ENCODE results near the gene BAX. TPM values are rescaled to one million over a fixed set of nuclear protein-coding genes. Genes with fewer than 3 reads are reported as not detected.
A peak's percentile ranks its signal among the peaks of the same experiment; 100 is the strongest.

BAX gene
- polyA plus RNA-seq, 4 donors = 138 to 199 (median 162) TPM

- Histone ChIP-seq H3K27ac (ENCODE audit: low read depth in 1 of 3, low read length in 2 of 3) (peak overlapping the region; percentile 92 to 100 (median 93)), H3K4me3 (ENCODE audit: low read depth in 1 of 3, low read length in 3 of 3) (no peak overlapping the region), H3K27me3 (ENCODE audit: control insufficient read depth in 3 of 3, insufficient read depth in 3 of 3, low read length in 3 of 3) (no peaks in the 10 kb centered on the region), H3K4me1 (ENCODE audit: control insufficient read depth in 3 of 3, insufficient read depth in 2 of 3, low read depth in 1 of 3, low read length in 2 of 3) (peaks cover 2 to 45% (median 16%) of the 10 kb centered on the region in 3 donors), H3K36me3 (ENCODE audit: control insufficient read depth in 3 of 3, insufficient read depth in 2 of 3, low read depth in 1 of 3, low read length in 3 of 3) (peaks cover 0 to 53% (median under 1%) of the 10 kb centered on the region in 3 donors), H3K9me3 (ENCODE audit: control insufficient read depth in 2 of 2, insufficient read depth in 1 of 2, low read depth in 1 of 2, low read length in 1 of 2) (no peaks in the 10 kb centered on the region)
- FAIRE-seq (no peak), DNase-seq (no peak)
- WGBS, 3 donors = 56 to 71% (median 62%) methylated on average over 19 of the region's 19 CpGs
Observed at GRCh38 chr19:48961051-48961649, 6.5 kb downstream of the BAX start.

GRCh38 chr19:48961673-48962028 is 7.0 kb downstream of the BAX start:
- DNase-seq (no peak), FAIRE-seq (no peak)
- H3K36me3 ChIP-seq (ENCODE audit: control insufficient read depth in 3 of 3, insufficient read depth in 2 of 3, low read depth in 1 of 3, low read length in 3 of 3) = peaks cover 0 to 55% (median 3%) of the 10 kb centered on the region in 3 donors
- peaks cover 2 to 45% (median 14%) of the 10 kb centered on the region in 3 donors for H3K4me1 ChIP-seq (ENCODE audit: control insufficient read depth in 3 of 3, insufficient read depth in 2 of 3, low read depth in 1 of 3, low read length in 2 of 3)
- H3K27ac ChIP-seq (ENCODE audit: low read depth in 1 of 3, low read length in 2 of 3) = peak overlapping the region; percentile 92 to 100 (median 93)
- no peaks in the 10 kb centered on the region for H3K9me3 ChIP-seq (ENCODE audit: control insufficient read depth in 2 of 2, insufficient read depth in 1 of 2, low read depth in 1 of 2, low read length in 1 of 2)
- WGBS, 3 donors = 66 to 77% (median 73%) methylated on average over 8 to 12 of the region's 12 CpGs
- no peaks in the 10 kb centered on the region for H3K27me3 ChIP-seq (ENCODE audit: control insufficient read depth in 3 of 3, insufficient read depth in 3 of 3, low read length in 3 of 3)
- H3K4me3 ChIP-seq (ENCODE audit: low read depth in 1 of 3, low read length in 3 of 3) = no peak overlapping the region

- H3K4me3 ChIP-seq (ENCODE audit: low read depth in 1 of 3, low read length in 3 of 3) = peak overlapping the region in 2 of 3 donors; percentile 65 to 69
- peak; percentile 92 to 94 for DNase-seq
- H3K4me1 ChIP-seq (ENCODE audit: control insufficient read depth in 3 of 3, insufficient read depth in 2 of 3, low read depth in 1 of 3, low read length in 2 of 3) = peaks cover 2 to 45% (median 14%) of the 10 kb centered on the region in 3 donors
- 19 to 33% (median 23%) methylated on average over 19 to 22 of the region's 22 CpGs for WGBS, 3 donors
- peaks cover 0 to 56% (median 3%) of the 10 kb centered on the region in 3 donors for H3K36me3 ChIP-seq (ENCODE audit: control insufficient read depth in 3 of 3, insufficient read depth in 2 of 3, low read depth in 1 of 3, low read length in 3 of 3)
- H3K9me3 ChIP-seq (ENCODE audit: control insufficient read depth in 2 of 2, insufficient read depth in 1 of 2, low read depth in 1 of 2, low read length in 1 of 2) = no peaks in the 10 kb centered on the region
- no peaks in the 10 kb centered on the region for H3K27me3 ChIP-seq (ENCODE audit: control insufficient read depth in 3 of 3, insufficient read depth in 3 of 3, low read length in 3 of 3)
- FAIRE-seq = no peak
- peak overlapping the region; percentile 92 to 100 (median 93) for H3K27ac ChIP-seq (ENCODE audit: low read depth in 1 of 3, low read length in 2 of 3)
Observed at GRCh38 chr19:48962029-48962848, 7.6 kb downstream of the BAX start.

- H3K36me3 ChIP-seq (ENCODE audit: control insufficient read depth in 3 of 3, insufficient read depth in 2 of 3, low read depth in 1 of 3, low read length in 3 of 3) = peaks cover 0 to 58% (median 3%) of the 10 kb centered on the region in 3 donors
- WGBS, 3 donors = 4 to 37% (median 15%) methylated on average over 4 to 7 of the region's 7 CpGs
- no peak for DNase-seq
- peak overlapping the region in 2 of 3 donors; percentile 65 to 69 for H3K4me3 ChIP-seq (ENCODE audit: low read depth in 1 of 3, low read length in 3 of 3)
- no peaks in the 10 kb centered on the region for H3K9me3 ChIP-seq (ENCODE audit: control insufficient read depth in 2 of 2, insufficient read depth in 1 of 2, low read depth in 1 of 2, low read length in 1 of 2)
- H3K27ac ChIP-seq (ENCODE audit: low read depth in 1 of 3, low read length in 2 of 3) = peak overlapping the region; percentile 92 to 100 (median 93)
- H3K4me1 ChIP-seq (ENCODE audit: control insufficient read depth in 3 of 3, insufficient read depth in 2 of 3, low read depth in 1 of 3, low read length in 2 of 3) = peaks cover 2 to 45% (median 14%) of the 10 kb centered on the region in 3 donors
- no peak for FAIRE-seq
- H3K27me3 ChIP-seq (ENCODE audit: control insufficient read depth in 3 of 3, insufficient read depth in 3 of 3, low read length in 3 of 3) = no peaks in the 10 kb centered on the region
Observed at GRCh38 chr19:48962849-48963165, 8.1 kb downstream of the BAX start.

- H3K36me3 ChIP-seq (ENCODE audit: control insufficient read depth in 3 of 3, insufficient read depth in 2 of 3, low read depth in 1 of 3, low read length in 3 of 3) = peaks cover 0 to 59% (median 3%) of the 10 kb centered on the region in 3 donors
- H3K9me3 ChIP-seq (ENCODE audit: control insufficient read depth in 2 of 2, insufficient read depth in 1 of 2, low read depth in 1 of 2, low read length in 1 of 2) = no peaks in the 10 kb centered on the region
- H3K4me1 ChIP-seq (ENCODE audit: control insufficient read depth in 3 of 3, insufficient read depth in 2 of 3, low read depth in 1 of 3, low read length in 2 of 3) = peaks cover 2 to 45% (median 14%) of the 10 kb centered on the region in 3 donors
- peak overlapping the region; percentile 92 to 100 (median 93) for H3K27ac ChIP-seq (ENCODE audit: low read depth in 1 of 3, low read length in 2 of 3)
- no peaks in the 10 kb centered on the region for H3K27me3 ChIP-seq (ENCODE audit: control insufficient read depth in 3 of 3, insufficient read depth in 3 of 3, low read length in 3 of 3)
- DNase-seq = peak; percentile 90 to 94
- FAIRE-seq = no peak
- 1 to 7% (median 4%) methylated on average over 28 of the region's 28 CpGs for WGBS, 3 donors
- peak overlapping the region in 2 of 3 donors; percentile 65 to 69 for H3K4me3 ChIP-seq (ENCODE audit: low read depth in 1 of 3, low read length in 3 of 3)
Observed at GRCh38 chr19:48963371-48964204, 8.9 kb downstream of the BAX start.

GRCh38 chr19:48964205-48965039 is 9.7 kb downstream of the BAX start:
- Histone ChIP-seq H3K27ac (ENCODE audit: low read depth in 1 of 3, low read length in 2 of 3) (peak overlapping the region; percentile 92 to 100 (median 93)), H3K27me3 (ENCODE audit: control insufficient read depth in 3 of 3, insufficient read depth in 3 of 3, low read length in 3 of 3) (no peaks in the 10 kb centered on the region), H3K9me3 (ENCODE audit: control insufficient read depth in 2 of 2, insufficient read depth in 1 of 2, low read depth in 1 of 2, low read length in 1 of 2) (no peaks in the 10 kb centered on the region), H3K4me1 (ENCODE audit: control insufficient read depth in 3 of 3, insufficient read depth in 2 of 3, low read depth in 1 of 3, low read length in 2 of 3) (peaks cover 2 to 45% (median 14%) of the 10 kb centered on the region in 3 donors), H3K36me3 (ENCODE audit: control insufficient read depth in 3 of 3, insufficient read depth in 2 of 3, low read depth in 1 of 3, low read length in 3 of 3) (peaks cover 0 to 61% (median 3%) of the 10 kb centered on the region in 3 donors), H3K4me3 (ENCODE audit: low read depth in 1 of 3, low read length in 3 of 3) (peak overlapping the region in 2 of 3 donors; percentile 65 to 69)
- no peak for FAIRE-seq
- WGBS, 3 donors = 7 to 16% (median 12%) methylated on average over 19 of the region's 19 CpGs
- DNase-seq = peak; percentile 65 to 91

- no peaks in the 10 kb centered on the region for H3K9me3 ChIP-seq (ENCODE audit: control insufficient read depth in 2 of 2, insufficient read depth in 1 of 2, low read depth in 1 of 2, low read length in 1 of 2)
- peaks cover 1 to 66% (median 3%) of the 10 kb centered on the region in 3 donors for H3K36me3 ChIP-seq (ENCODE audit: control insufficient read depth in 3 of 3, insufficient read depth in 2 of 3, low read depth in 1 of 3, low read length in 3 of 3)
- WGBS, 3 donors = 0 to 1% (median 0%) methylated on average over 47 to 52 of the region's 52 CpGs
- H3K4me3 ChIP-seq (ENCODE audit: low read depth in 1 of 3, low read length in 3 of 3) = peak within 1 kb of the TSS; percentile 59 to 73 (median 65)
- DNase-seq (peak; percentile 96 to 98), FAIRE-seq (no peak)
- H3K27me3 ChIP-seq (ENCODE audit: control insufficient read depth in 3 of 3, insufficient read depth in 3 of 3, low read length in 3 of 3) = no peaks in the 10 kb centered on the region
- peaks cover 0 to 40% (median 14%) of the 10 kb centered on the region in 3 donors for H3K4me1 ChIP-seq (ENCODE audit: control insufficient read depth in 3 of 3, insufficient read depth in 2 of 3, low read depth in 1 of 3, low read length in 2 of 3)
- H3K27ac ChIP-seq (ENCODE audit: low read depth in 1 of 3, low read length in 2 of 3) = peak within 1 kb of the TSS; percentile 92 to 100 (median 93)
Observed at GRCh38 chr19:48965040-48965805, 10.5 kb downstream of the BAX start, which contains the start of gene FTL. FTL (plus strand) TSS chr19:48965309; CDS start chr19:48965508, 199 bp downstream.

Data from small intestine (tissue), 7 donors.